IMR-90 (cell line): ENCODE results near the gene CFAP20.

Experiments
- BHLHE40 ChIP-seq: fragments of 150-350 bp; IDR thresholded peaks from 2 replicates; pipeline ENCODE4 v1.6.1; 2016; ENCODE audit warnings: mild to moderate bottlenecking, low read depth, low read length
- CEBPB ChIP-seq: IDR thresholded peaks from 2 replicates; pipeline ENCODE4 v1.6.1; 2012; ENCODE audit warnings: low read depth, low read length, improper control_type of control experiment
- CHD1 ChIP-seq: IDR thresholded peaks from 2 replicates; pipeline ENCODE4 v1.6.1; 2012; ENCODE audit warnings: low read depth, low read length, improper control_type of control experiment
- MAFK ChIP-seq: IDR thresholded peaks from 2 replicates; pipeline ENCODE4 v1.6.1; 2012; ENCODE audit warnings: low read depth, low read length, improper control_type of control experiment
- MAZ ChIP-seq: IDR thresholded peaks from 2 replicates; pipeline ENCODE4 v1.6.1; 2012; ENCODE audit warnings: low read depth, mild to moderate bottlenecking, low read length, improper control_type of control experiment, moderate library complexity, borderline replicate concordance
- MXI1 ChIP-seq: IDR thresholded peaks from 2 replicates; pipeline ENCODE4 v1.6.1; 2012; ENCODE audit warnings: low read depth, mild to moderate bottlenecking, low read length, moderate library complexity, borderline replicate concordance
- POLR2A ChIP-seq: IDR thresholded peaks from 2 replicates; pipeline ENCODE4 v1.6.1; 2012; ENCODE audit warnings: mild to moderate bottlenecking, low read depth, low read length
- RAD21 ChIP-seq: IDR thresholded peaks from 2 replicates; pipeline ENCODE4 v1.6.1; 2012; ENCODE audit warnings: low read length, improper control_type of control experiment
- RCOR1 ChIP-seq: IDR thresholded peaks from 2 replicates; pipeline ENCODE4 v1.6.1; 2012; ENCODE audit warnings: mild to moderate bottlenecking, low read length, improper control_type of control experiment; ENCODE audit not compliant: insufficient replicate concordance
- RFX5 ChIP-seq: IDR thresholded peaks from 2 replicates; pipeline ENCODE4 v1.8.0; 2012; ENCODE audit warnings: low read depth, mild to moderate bottlenecking, low read length, moderate library complexity
- SMC3 ChIP-seq: fragments of 150-350 bp; IDR thresholded peaks from 2 replicates; pipeline ENCODE4 v1.6.1; 2016; ENCODE audit warnings: low read depth, mild to moderate bottlenecking, antibody characterized with exemption, low read length, moderate library complexity
- USF2 ChIP-seq: fragments of 150-350 bp; IDR thresholded peaks from 2 replicates; pipeline ENCODE4 v1.6.1; 2017; ENCODE audit warnings: mild to moderate bottlenecking, antibody characterized with exemption, low read length, low read depth
- TF ChIP-seq, protein P1 (sequence below): conservative IDR thresholded peaks from 2 replicates; pipeline ENCODE4 v1.5.1; 2012; ENCODE audit warnings: mild to moderate bottlenecking, low read depth, low read length, improper control_type of control experiment

- no peak for TF ChIP-seq CEBPB
- no peak for TF ChIP-seq POLR2A
- TF ChIP-seq, protein P1, sequence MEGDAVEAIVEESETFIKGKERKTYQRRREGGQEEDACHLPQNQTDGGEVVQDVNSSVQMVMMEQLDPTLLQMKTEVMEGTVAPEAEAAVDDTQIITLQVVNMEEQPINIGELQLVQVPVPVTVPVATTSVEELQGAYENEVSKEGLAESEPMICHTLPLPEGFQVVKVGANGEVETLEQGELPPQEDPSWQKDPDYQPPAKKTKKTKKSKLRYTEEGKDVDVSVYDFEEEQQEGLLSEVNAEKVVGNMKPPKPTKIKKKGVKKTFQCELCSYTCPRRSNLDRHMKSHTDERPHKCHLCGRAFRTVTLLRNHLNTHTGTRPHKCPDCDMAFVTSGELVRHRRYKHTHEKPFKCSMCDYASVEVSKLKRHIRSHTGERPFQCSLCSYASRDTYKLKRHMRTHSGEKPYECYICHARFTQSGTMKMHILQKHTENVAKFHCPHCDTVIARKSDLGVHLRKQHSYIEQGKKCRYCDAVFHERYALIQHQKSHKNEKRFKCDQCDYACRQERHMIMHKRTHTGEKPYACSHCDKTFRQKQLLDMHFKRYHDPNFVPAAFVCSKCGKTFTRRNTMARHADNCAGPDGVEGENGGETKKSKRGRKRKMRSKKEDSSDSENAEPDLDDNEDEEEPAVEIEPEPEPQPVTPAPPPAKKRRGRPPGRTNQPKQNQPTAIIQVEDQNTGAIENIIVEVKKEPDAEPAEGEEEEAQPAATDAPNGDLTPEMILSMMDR: no peak
- TF ChIP-seq MXI1: no peak
- TF ChIP-seq SMC3: no peak
- TF ChIP-seq USF2: no peak
- no peak for TF ChIP-seq RFX5
- TF ChIP-seq RCOR1: no peak
- TF ChIP-seq BHLHE40: no peak
- TF ChIP-seq MAZ: no peak
- TF ChIP-seq CHD1: no peak
- TF ChIP-seq RAD21: no peak
- no peak for TF ChIP-seq MAFK
Measured at GRCh38 chr16:58120234-58120633, 8.9 kb downstream of the CFAP20 start.
